NCI-H146 (cell line): Measurements from ENCODE around the gene UROC1.

Experiments used
- DNase-seq: peaks from one replicate; lab custom pipeline; 2025; lab: John Stamatoyannopoulos, UW

The UROC1 gene

DNA sequence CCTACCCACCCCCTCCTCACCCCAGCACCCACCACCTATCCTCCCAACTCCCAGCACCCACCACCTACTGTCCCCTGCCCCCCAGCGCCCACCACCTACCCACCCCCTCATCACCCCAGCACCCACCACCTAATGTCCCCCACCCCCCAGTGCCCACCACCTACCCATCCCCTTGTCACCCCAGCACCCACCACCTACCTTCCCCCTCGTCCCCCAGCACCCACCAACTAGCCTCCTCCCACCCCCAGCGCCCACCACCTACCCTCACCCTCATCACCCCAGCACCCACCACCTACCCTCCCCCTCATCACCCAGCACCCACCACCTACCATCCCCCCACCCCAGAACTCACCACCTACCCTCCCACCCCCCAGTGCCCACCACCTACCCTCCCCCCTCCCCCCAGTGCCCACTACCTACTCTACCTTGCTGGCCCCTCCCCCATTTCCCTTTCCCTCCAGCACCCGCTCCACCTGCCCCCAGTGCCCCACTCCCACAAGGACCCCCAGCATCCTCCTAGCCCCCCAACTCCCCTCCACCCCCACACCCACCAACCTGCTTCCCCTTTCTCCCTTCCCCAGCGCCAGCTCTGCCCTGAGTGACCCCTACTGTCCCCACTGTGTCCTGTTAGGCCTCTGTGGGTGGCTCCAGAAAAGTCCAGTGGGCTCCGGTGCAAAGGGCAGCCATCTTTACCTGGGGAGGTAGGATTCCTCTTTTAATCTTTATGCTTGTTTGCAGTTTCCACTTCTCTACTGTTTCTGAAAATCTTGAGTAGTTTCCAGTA lies 1.2 kb downstream of the UROC1 start:
- no peak for DNase-seq

DNA sequence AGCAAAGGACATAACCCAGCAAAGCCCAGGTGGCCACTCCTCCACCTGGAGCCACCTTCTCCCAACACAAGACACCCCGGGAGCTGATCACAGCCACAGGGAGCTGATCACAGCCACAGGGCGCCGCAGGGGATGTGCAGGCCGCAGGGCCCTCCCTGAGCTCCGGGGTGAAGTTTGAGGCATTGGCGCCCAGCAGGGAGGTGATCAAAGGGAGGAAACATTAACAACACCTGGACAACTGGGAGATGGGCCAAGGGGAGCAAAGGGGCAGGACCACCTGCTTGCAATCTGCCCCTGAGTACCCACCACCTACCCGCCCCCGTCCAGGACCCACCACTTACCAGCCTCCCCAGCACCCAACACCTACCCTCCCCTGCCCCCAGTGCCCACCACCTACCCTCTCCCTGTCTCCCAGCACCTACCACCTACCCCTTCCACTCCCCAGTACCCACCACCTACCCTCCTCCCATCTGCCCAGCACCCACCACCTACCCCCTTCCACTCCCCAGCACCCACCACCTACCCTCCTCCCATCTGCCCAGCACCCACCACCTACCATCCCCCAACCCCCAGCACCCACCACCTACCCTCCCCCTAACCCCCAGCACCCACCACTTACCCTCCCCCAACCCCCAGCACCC lies 2.4 kb downstream of the UROC1 start:
- DNase-seq, result peak; percentile 96

DNA sequence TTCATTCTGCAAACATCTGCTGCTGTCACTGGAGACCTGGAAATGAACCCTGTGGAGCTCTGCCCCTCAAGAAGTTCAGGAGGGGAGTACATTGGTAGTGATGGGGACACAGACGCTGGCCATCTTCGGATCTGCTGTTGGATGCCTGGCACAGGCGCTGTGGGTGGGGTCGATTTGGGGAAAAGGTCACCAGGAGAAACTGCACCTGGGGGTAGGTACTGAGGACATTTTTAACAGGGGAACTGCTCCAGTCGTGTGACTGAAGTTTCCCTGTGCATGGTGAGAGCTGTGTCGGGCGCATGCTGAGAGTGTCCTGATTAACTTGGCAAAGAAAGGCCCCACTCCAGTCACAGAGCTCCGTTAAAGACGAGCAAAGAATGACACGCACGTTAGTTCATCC lies 3.4 kb downstream of the UROC1 start:
- no peak for DNase-seq

DNA sequence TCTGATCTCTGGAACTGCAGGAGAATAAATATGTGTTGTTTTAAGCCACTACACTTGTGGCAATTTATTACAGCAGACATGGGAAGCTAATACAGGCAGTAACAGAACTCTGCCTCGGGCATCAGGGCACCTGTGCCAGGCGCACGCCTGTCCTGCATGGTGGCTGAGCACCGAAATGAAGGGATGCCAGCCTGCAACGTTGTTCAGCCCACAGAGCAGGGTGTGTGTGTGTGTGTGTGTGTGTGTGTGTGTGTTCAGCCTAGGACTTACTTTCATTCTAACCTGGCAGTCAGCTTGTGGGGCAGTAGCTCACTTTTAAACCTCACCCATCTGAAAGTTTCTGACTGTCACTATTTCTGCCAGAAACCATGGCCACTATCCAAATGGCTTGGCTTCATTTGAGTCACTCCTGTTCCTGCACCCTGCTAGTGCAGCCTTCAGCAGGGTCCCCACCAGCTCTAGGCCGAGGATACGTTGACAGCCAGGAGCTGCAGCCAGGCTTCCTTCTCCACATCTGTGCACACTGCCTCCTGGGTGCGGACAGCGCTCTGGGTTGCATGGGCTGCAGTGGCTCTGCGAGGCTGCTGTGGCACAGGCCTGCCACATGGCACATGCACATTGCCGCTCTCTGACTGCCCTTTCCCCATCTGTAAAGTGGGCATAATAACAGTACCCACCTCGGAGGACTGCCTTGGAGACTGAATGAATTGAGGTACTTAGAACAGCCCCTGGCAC lies 4.5 kb downstream of the UROC1 start:
- DNase-seq, result no peak

DNA sequence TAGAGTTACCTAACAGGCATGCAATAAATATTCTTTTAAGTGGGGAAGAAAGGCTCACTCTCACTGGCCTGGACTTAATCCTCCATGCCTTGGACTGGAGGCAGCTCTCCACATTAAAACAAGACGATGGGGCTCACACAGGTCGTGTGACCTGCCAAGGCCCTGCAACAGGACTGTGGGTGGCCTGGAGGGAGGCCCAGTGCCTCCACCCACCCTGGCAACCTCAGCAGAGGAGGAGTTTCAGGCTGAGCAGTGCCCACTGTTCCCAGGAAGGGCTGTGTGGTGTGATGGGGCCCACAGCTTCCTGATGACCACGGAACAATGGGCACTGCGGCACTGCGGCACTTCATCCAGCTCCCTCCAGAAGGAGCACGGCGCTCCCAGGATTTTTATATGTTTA lies 5.5 kb downstream of the UROC1 start:
- no peak for DNase-seq

DNA sequence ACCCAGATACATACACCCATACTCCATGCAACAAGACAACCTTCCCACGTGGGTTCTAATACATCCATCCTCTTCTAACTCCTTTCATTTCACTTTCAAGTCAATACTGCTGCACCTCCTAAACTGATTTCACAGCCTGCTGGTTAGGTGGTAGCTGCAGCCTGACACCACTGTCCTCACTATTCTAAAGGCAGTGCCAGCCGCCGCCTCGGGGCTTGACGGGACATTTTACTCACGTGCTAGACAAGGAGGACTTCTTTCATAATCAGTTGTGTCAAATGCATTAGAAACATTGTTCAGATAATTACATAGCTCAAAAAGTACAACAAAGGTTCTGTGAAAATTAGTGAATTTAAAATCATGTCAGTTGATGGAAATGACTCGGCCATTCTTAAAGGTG lies 6.3 kb downstream of the UROC1 start:
- no peak for DNase-seq

DNA sequence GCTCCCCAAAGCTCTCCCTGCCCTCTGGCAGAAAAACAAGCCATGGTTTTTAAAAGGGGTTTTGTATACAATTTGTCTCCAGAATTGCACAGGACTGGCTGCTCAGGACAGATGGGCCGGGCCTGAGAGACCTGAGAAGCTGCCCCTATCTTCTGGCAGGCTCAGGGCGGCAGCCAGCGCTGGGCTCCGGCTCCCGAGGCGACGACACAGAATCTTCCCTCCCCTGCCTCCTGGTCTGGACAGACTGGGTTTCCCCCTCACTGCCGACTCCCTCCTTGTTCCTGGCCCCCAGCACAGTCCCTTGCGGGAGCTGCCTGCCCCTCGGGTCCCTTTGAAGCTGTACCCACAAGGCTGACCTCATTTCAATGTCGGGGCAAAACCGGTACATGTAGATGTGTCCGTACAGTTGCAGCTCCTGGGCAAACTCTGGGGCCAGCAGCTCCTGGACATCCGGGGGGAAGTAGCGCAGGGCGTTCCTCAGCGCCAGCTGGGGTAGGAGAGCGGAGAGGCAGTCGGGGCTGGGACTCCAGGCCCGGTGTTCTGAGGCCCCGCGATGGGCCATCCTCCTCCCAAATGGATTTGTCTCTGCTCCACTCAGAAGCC lies 7.2 kb downstream of the UROC1 start:
- DNase-seq, result no peak

DNA sequence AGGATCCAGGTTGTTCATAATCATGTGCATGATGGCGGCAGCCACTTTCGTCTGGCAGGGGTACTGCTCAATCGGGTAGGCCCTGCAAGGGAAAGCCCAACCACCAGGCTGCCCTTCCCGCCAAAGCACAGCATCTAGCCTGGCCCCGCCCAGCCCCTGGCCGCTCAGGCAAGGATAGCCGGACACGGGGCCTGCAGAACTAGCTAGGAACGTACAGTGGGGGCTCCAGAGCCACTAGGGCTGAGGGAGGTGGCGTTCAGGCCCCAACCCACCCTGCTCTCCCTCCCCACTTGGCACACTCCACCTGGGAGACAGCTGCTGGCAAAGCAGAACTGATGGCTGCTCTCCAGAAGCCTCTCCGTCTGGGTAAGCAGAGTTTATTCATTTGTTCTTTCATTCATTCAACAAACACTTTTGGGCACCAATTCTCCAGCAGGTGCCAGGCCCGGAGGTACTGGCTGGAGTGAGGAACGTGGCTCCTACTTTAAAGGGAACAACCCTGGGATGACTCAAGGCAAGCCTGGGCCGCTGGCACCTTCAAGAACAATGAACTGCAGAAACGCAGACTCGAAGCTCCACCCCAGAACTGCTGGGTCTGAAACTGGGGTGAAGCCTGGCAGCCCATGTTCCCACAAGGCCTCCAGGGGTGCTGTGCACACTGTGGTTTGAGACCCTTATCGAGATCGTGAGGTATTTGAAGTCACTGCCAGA lies 7.8 kb downstream of the UROC1 start:
- no peak for DNase-seq

DNA sequence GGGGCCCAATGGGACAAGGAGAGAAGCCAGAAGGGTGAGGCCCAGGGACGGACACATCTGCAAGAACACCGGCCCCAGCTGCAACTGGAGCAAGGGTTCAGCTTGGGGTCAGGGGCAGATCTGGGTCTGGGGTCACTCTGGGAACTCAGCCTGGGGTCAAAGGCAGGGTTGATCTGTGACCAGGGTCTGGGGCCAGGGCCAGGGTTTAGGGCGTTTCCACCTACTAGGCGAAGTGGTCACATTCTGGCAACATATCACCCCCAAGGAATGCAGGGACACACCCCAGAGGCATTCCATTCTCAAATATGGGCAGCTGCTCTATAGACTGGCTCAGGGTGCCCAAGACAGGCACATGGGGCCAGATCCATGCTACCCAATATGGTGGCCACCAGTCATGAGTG lies 9.0 kb downstream of the UROC1 start:
- no peak for DNase-seq

DNA sequence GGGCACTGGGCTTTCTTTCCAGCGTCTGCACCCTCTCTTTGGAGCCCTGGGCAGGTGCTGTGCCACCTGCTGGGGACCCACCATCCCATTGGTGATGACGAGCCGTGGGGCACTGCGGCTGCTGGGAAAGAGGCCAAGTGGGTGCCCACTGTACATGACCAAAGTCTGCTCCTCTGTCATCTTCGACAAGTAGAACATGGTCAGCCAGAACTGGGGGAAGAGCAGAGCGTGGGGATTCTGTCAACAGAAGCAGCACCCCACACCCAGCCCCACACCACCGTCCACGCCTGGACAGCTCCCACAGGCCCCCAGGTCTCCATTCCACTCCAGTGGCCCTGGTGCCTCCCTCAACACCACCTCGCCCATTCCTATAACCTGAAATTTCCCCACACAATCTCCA lies 9.7 kb downstream of the UROC1 start:
- DNase-seq, result no peak

DNA sequence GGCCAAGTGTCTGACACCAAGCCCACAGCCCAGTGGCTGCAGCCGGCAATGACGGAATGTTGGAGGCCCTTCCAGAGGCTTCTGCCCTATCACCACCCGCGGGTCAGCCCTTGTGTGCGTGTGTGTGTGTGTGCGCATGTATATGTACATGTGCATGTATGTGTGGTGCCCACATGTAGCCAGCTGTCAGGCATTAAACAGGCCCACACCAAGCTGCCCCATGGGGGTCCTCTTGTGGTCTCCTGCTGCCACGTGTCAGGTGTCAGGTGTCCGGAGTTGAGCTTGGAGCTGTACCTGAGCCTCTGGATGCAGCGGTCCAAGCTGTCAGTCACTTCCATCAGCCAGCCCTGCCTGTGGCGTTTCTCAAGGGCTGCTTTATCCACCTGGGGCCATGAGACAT lies 13.9 kb downstream of the UROC1 start:
- DNase-seq, result no peak

DNA sequence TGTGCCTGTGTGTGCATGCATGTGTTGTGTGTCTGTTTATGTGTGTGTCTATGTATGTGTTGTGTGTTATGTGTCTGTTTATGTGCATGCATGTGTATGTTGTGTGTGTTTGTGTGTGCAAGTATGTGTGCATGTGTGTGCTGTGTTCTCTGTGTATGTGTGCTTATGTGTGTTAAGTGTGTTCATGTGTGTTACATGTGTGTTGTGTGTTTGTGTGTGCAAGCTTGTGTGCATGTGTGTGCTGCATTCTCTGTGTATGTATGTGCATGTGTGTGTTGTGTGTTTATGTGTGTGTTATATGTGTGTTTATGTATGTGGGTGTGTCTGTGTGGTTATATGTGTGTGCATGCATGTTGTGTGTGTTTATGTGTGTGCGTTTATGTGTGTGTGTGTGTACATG lies 14.9 kb downstream of the UROC1 start:
- no peak for DNase-seq

DNA sequence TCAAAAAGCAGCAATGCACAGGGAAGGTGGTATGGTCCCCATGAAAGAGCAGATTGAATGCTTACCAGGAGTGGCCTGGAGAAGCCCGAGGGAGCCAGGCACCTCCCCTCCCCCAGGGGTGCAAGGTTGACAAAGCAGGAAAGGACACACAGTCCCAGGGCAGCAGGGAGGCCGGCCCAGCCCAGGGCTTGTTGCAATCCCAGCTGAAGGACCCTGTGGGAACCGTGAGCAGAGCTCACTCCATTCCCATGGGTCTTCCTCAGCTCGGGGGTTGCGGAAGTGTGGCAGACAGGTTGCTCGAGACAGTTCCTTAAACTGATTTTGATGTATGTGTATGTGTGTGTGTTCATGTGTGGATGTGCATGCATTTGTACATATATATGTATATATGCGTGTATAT lies 15.8 kb downstream of the UROC1 start:
- DNase-seq, result no peak

DNA sequence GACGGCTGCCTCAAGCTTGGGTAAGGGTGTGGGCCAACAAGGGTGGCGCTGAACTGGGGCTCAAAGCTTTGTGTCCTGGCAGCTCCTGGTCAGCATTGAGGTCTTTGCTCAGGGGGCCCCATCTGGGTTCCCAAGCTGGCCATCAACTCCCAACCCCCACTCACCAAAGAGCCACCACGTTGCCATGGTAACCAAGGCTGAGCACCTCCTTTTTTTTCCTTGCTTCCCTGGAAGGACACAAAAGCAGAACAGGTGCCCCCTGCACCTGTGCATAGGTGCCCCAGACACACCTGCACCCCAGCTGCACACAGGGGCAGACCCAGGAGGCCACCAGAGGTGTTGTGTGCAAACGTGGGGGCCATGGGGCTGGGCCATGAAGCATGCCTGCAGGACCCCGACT lies 16.5 kb downstream of the UROC1 start:
- DNase-seq, result no peak

DNA sequence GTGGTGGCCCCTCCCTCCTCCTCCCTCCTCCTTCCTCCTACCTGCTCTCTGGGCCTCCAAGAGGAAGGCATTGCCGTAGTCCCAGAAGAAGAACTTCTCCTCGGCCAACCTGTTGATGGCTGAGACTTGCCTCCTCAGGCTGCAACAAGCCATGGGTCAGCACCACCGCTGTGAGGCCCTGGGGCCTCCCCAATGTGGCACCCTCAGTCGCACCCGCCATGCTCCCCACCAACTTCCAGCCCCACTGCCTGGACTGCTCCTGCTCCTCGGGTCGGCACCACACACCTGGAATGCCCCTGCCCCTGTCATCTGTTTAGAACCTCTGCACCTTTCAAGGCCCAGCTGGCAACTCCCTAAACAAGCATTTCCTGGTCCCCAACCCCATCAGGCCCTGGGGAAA lies 17.6 kb downstream of the UROC1 start:
- no peak for DNase-seq

DNA sequence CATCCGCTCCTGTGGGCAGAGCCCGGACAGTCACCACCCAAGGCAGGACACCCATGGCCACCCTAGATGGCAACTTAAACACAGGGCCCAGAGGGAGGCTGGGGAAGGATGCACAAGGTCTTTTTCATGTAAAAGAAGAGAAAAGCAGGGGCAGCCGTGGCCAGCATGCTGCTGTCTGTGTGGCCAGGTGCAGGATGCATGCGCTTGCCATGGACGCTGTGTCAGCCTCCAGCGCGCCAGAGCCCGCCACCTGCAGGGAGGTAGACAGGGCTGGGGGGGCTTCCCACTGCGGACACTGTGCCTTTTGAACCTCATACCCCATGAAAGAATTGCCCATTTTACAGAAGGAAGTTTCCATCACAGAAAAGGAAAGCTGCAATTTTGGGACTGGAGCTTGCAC lies 18.2 kb downstream of the UROC1 start:
- DNase-seq, result no peak

DNA sequence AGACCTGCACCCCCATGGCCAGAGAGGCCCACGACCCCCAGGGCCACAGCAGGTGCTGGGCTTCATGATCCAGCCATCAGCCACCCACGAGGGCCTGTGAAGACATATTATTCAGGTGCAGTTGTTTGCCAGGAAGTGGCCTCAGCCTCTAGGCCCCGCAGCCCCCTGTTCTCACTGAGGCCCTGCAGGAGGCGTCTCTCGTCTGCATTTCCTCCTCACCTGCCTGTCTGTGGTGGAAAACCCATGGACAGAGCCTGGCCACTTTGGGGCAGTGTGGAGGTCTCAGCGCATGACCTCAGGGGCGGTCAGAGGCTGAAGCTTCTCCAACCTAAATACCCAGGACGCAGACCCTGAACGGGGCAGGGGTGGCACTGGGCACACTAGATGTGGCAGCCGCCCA lies 18.6 kb downstream of the UROC1 start:
- DNase-seq, result peak; percentile 62

DNA sequence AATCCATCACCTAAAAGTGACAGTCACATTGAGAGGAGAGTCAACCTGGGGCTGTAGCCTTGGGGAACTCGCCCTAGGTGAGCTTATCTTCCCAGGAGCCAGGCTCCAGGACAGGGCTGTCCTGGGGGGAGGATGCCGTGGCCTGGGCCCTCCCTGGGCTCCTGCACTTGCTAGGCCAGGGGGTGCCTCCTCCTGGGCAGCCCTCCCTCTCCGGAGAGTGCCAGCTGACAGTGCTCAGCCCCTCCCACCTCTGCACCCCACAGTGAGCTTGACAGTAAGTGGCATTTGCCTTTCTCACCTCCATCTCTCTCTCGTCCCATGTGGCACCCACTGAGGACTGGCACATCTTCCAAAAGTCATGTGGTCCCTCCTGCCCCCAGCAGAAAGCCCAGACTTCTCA lies 19.1 kb downstream of the UROC1 start:
- no peak for DNase-seq

DNA sequence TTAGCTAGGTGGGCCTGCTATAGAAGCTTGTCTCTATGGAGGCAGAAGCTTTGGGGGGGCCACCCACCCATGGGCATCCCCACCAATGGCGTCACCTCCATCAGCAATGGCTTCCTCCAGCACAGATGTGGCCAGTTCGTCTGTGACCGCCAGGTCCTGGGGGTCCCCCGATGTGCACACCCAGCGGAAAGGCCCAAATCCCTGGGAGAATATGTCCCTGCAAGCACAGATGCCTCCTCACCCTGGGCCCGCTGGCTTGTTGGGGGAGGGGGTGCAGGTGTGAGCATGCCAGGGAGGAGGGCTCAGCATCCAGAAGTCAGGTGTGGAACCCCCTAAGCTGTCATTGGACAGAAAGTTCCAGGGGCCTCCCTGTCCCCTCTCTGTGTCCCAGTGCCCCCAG lies 19.6 kb downstream of the UROC1 start:
- no peak for DNase-seq

DNA sequence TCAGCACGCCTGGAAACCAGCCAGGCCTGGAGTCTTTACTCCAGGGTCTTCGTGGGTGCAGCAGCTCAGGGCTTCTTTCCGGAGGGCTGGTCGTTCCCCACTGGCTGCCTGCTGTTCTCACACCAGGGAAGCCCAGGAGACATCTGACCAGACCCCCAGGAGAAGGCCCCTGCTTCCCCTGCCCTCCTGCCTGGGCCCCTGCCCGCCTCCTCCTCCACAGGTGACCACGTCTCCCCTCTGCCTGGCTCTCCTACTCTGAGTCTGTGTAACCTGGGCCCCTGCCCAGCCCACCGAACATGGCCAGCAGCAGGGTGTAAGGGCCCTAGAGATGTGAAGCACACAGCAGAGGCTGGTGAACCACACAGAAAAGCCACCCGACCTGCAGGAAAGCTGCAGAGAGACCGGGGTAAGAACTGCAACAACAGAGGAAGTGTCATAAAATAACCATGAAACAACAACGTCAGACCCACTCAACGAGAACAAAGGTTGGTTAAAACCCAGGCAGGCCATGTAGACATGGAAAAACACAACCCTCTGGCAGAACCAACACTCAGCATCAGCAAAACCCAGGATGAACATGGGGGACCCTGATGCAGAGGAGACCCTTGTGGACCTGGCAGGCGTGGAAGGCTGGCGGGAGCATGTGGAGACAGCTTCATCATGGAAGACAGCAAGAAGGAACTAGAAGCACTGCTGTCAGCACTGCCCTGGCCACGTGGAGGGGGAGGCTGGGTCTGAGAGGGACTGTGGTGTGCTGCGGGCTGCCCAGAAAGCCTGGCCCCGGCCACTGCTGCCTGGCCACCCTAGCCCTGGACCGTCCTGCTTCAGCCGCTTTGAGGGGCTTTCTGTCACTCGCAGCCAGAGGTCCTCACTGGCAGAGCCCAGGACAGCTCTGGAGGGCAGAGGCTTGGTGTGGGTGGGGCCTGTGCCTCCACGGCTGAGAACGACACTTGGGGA lies 20.4 kb downstream of the UROC1 start:
- no peak for DNase-seq

DNA sequence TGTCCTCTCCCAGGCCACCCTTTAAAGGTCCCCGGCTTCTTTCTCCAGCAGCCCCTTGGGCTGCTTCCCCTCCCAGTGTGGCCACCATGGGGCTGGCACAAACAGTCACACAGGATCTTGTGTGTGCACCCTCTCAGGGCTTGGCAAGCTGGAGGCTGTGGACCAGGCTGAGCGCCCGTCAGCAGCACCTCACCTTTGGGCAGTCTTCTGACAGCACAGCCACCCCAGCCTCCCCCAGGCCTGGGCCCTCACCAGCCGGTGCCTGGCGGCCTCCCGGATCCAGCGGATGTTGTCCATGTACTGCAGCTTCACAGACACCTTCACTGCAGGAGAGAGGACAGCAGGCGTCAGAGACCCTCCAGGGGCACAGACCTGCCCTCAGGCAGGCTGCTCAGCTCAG lies 21.8 kb downstream of the UROC1 start:
- DNase-seq, result no peak
